Cerebellar cortex (tissue), 1 donor: ENCODE data around the gene AEN.
A peak's percentile ranks its signal among the peaks of the same experiment; 100 is the strongest.
"Not testable (repeated sequence)": the region's sequence is repeated elsewhere in the genome, so short reads cannot be mapped to it uniquely, and the experiment has no call there.

Experiments
- DNase-seq: peaks from one replicate; pipeline ENCODE4 v3.0.0-alpha.2; 2015; ENCODE audit warnings: low spot score

AEN gene

GRCh38 chr15:88630798-88631463 is 9.8 kb downstream of the AEN start:
- no peak for DNase-seq

- no peak for DNase-seq
Measured at GRCh38 chr15:88631464-88632028, 10.4 kb downstream of the AEN start.

- not testable (repeated sequence) for DNase-seq
Measured at GRCh38 chr15:88632797-88633196, 11.7 kb downstream of the AEN start.

DNA sequence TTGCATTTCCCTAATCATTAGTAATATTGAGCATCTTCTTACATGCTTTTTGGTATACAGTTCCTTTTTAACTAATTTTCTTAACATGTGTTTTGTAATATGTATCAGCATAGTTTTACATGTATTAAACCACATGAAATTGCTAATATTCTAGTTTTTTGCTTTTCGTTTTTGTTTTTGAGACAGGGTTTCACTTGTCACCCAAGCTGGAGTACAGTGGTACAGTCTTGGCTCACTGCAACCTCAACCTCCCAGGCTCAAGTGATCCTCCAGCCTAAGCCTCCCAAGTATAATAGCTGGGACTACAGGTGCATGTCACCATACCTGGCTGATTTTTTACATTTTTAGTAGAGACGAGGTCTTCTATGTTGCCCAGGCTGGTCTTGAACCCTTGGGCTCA is 13.3 kb downstream of the AEN start:
- DNase-seq: no peak

DNA sequence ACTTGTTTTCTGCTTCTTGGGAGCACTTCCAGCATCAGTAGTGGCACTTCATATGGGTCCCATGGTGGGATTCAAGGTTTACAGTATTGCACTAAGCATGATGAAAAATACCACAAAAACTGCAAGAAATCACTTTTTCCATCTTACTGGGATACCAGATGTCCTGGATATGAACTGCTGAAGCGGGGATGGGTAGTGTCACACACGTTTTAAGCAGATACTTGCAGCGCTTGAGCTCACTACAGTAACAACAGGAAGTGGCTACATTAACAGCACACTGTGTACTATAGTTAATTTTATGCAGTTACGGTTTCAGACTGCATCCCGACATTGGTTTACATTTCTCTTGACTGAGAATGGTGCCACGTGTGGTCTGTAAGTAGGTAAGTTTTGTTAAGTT is 14.2 kb downstream of the AEN start:
- no peak for DNase-seq

DNA sequence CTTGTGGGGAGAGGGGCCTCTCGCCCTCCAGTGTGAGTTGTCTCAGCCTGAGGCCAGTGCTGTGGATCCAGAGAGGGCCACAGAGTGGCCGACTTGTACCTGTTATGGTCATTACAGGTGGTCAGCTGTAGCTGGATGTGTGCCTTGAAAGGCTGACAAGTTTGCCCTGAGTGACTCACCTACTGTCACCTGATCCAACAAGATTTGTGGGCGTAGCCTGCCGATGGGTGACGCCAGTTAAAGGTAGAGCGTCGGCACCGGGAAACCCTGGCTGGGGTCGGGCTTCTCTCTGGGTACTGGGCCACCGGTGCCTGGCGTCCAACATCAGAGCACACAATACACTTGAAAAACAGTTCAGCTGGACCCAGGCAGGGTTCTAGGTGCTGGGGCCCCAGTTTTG is 14.9 kb downstream of the AEN start:
- no peak for DNase-seq

GRCh38 chr15:88636654-88637053 is 15.5 kb downstream of the AEN start:
- no peak for DNase-seq

- no peak for DNase-seq
Measured at GRCh38 chr15:88637436-88637835, 16.3 kb downstream of the AEN start.

DNA sequence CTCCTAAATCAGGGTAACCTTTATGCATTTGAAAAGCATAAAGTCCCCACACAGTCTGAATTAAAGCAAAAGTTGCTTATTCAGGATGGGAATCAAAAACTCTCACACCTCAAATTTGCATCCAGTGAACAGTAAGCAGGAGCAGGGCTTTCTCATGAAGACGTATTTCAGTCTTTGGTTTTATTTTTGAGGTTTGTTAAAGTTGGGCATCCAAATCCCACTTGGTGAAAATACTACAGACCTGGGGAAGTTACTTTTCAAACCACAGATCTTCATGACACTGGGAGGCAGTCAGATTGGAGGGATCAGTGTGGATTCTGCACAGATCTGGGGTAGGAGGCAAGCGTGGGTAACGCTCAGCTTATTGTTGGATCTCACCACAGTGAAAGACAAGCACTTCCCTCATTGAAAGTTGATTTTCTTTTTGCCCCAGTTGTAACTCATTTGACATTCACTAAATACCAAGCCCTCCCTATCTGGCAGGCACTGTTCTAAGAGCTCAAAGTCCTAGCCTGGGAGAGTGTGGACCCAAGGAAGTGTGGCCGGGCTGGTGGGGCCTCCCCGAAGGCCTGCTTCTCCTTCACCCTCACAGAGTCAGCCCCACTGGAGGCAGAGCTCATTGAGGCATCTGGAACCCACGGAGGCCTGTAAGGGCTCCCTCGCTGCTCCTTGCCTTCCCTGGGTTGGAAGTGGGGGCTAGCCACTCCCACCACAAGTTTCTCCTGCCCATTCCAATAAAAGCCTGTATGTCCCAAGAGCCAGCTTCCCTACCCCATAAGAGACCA is 16.9 kb downstream of the AEN start:
- DNase-seq: no peak

DNA sequence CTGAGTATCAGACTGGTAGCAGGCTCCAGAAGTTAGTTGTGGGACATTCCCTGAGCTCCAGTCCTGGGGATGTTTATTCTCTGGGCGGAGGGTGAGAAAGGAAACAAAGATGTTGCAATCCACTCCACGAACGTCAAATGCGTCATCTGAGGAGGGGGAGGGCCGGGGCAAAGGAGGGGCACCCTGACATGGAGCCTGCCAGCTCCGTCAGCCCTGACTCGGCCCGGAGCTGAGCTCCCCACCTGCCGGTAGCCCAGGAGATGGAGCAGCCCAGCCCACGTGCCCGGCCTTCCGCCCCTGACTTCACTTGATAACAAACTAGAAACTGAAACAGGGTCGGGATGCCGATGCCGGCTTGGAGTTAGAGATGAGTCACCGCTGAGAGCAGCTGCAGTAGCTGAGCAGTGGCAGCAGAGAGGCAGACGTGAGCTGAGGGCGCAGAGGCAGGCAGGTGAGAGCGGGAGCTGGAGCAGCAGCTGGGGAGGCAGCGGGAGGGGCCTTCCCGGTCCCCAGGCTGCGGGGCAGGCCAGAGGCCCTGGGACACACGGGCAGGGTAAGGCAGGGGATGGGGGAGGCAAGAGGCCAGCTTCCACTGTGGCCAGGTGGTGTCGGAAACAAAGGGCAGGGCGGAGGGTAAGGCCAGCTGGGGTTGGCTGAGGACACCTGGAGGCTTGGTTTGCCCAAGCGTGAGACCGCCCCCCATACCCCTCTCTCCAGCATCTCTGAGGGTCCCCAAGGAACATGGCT is 17.7 kb downstream of the AEN start, which contains the start of gene ISG20:
TSS of gene ISG20 (plus strand) at position 391 of the 747 bp plus-strand sequence. CDS start at position 742, 351 bp downstream.
- DNase-seq: peak; percentile 59

- no peak for DNase-seq
Measured at GRCh38 chr15:88641959-88642452, 20.9 kb downstream of the AEN start.

DNA sequence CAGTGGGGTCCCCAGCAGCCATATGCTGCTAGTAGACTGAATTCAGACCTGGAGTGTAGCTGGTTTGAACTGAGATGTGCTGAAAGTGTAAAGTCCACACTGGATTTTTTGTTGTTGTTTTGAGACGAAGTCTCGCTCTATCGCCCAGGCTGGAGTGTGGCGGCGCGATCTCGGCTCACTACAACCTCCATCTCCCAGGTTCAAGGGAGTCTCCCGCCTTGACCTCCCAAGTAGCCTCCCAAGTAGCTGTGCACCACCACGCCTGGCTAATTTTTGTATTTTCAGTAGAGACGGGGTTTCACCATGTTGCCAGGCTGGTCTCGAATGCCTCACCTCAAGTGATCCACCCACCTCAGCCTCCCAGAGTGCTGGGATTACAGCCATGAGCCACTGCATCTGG is 21.4 kb downstream of the AEN start:
- DNase-seq: not testable (repeated sequence)

DNA sequence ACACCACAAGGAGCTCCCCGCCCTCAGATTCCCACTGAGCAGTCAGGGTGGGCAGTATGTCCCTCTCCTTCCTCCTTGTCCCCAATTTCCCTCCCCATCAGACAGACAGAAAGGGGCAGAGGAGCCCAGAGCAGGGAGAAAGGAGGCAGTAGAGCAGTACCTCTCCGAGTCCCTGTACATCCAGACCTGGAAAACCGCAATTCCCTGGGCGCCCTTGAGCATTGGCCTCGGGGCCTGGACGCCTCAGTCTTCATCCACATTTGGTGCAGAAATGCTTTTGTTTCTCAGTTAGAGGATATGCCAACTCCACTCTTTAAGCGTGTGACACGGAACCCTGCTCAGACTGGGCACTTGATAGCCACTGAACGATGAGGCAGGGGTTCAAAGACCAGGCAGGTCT is 23.6 kb downstream of the AEN start:
- DNase-seq: no peak

- no peak for DNase-seq
Measured at GRCh38 chr15:88645171-88646087, 24.3 kb downstream of the AEN start.

GRCh38 chr15:88646088-88646405 is 24.9 kb downstream of the AEN start:
- DNase-seq: no peak

DNA sequence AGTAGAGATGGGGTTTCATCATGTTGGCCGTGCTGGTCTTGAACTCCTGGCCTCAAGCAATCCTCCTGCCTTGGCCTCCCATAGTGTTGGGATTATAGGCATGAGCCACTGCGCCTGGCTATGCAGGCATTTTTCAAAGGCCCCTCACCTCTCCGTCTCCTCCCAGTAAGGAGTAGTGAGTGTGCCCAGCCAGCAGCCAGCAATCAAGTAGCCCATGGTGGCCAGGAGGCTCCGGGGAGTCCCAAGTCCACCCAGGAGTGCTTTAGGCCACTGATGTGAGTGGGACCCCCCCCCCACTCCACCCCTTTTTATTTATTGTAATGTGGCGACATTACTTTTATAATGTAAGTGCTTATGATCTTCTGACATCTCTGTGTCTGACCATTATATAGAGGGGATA is 25.8 kb downstream of the AEN start:
- DNase-seq: no peak

DNA sequence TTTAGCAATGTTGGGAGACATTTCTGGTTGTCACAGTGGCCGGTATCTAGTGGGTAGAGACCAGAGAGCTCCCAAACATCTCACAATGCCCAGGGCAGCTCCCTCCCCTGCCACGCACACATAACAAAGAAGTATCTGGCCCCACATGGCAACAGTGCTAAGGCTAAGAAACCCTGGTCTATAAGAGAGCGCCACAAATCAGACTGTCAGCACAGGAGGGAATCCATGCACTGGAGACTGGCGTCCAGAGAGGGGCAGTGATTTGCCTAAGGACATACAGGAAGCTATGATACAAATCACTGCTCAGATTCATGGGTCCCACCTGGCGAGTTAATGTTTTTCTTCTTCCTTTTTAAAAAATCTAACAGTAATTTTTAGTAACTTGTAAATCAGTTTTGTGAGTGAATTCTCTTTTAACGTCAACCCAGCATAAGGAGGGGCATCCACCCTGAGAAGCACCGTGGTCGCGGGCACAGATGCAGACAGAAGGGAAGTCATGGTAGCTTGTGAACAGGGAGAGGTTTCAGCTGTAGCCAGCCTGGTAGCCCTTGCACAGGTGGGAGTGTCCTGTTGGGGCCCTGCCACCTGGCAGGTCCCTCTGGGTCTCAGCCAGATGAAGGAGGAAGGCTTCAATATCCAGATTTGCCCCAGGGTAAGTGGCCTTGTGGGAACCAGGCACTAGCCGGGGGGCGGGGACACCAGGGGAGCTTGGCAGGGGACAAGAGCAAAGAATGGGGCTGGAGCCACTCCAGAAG is 26.4 kb downstream of the AEN start:
- no peak for DNase-seq

DNA sequence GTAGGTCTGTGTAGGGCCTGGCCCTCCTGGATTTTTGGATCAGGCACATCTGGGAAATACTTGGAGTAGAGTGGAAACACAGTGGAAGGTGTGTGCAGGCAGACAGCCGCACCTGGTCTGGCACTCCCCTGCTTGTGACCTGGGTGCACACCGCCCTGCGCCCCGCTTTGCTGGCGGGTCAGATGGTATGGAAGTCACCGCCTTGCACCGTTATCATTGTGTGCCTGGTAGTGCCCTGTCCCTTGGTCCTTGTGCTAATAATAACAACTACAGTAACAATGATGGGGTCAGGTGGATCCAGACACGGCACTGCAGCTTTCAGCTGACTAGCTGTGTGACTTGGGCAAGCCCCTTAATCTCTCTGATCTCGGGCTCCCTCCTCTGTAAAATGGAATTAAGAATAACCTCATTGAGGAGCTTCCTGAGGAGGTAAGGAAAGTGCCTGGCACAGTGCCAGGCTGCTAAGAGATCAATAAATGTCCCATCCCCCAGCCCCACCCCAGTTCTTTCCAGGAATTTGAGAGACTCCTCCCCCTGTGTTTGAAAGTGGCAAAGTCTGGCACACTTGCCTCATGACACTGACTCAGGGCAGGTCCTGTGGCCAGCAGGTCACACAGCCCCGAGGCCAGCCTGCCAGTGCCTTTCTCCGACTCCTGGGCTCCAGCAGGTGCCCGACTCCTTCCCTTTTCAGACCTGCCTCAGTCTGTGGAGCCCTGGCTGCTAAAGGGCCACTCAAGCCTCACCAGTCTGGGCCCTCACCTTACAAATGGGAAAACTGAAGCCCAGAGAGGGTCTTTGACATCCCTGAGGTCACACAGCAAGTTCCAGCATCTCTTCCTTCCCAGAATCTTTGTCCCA is 27.4 kb downstream of the AEN start:
- no peak for DNase-seq

DNA sequence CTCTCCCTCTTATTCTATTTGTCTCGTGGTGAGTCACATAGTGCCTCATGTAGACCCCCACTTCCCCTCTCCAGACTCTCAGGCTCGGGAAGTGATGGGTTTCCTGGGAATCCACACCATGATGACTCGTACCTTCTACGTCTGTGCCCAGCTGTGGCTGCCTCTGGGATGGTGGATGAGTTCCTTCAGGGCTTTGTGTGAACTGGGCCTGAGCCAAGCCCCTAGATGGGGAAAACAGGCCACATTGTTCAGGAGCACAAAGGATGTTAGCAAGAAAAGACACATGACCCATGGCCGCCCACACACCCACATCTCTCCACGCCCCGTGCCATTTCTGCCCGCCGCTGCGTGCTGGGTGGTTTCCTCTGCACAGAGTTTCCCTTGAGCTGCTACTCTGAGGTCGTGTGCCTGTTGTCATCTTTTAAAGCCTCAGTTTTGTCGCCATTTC is 28.2 kb downstream of the AEN start:
- DNase-seq: no peak
